ENCODE data around the gene GSG1L2. TPM values are rescaled to one million over a fixed set of nuclear protein-coding genes. Genes with fewer than 3 reads are reported as not detected.

GSG1L2 gene
- not detected for total RNA-seq

DNA sequence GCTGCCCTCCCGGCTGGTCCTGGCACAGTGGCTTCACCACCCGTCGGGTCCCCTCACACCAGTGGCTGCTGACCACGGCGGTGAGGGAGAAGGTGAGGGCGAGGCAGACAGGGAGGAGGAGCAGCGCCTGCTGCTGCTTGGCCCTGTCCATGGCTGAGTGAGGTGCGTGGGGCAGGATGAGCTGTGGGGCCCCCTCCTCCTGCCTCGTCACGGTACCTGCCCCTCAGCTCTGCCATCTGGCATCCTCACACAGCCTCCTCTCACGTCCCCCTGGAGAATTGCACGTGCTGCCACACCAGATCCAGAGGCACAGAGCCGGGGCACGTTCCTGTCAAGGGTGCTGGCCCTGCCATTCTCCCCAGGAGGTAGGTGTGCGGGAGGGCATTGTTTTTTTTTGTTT is at the start of gene GSG1L2:
Gene GSG1L2 (minus strand): TSS at position 159 of the 400 bp plus-strand sequence. CDS start 8 bp downstream, at position 151.
- Histone ChIP-seq H3K4me3 (no peak within 1 kb of the TSS), H3K9me3 (no peaks in the 10 kb centered on the region), H3K4me1 (no peaks in the 10 kb centered on the region), H3K27me3 (no peaks in the 10 kb centered on the region), H3K36me3 (no peaks in the 10 kb centered on the region), H3K9ac (ENCODE audit: low read depth in 2 of 2, low read length in 2 of 2) (no peak within 1 kb of the TSS), H3K27ac (no peak within 1 kb of the TSS)
- intact Hi-C loops (cut with DNase I), result no loop called here
- TF ChIP-seq, protein P1, sequence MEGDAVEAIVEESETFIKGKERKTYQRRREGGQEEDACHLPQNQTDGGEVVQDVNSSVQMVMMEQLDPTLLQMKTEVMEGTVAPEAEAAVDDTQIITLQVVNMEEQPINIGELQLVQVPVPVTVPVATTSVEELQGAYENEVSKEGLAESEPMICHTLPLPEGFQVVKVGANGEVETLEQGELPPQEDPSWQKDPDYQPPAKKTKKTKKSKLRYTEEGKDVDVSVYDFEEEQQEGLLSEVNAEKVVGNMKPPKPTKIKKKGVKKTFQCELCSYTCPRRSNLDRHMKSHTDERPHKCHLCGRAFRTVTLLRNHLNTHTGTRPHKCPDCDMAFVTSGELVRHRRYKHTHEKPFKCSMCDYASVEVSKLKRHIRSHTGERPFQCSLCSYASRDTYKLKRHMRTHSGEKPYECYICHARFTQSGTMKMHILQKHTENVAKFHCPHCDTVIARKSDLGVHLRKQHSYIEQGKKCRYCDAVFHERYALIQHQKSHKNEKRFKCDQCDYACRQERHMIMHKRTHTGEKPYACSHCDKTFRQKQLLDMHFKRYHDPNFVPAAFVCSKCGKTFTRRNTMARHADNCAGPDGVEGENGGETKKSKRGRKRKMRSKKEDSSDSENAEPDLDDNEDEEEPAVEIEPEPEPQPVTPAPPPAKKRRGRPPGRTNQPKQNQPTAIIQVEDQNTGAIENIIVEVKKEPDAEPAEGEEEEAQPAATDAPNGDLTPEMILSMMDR (IDR thresholded peaks at IDR 0.05), result no peak
- DNase-seq, result no peak

- TF ChIP-seq, protein P1 (IDR thresholded peaks at IDR 0.05), result no peak
- no peaks in the 10 kb centered on the region for H3K36me3 ChIP-seq
- no peak overlapping the region for H3K4me3 ChIP-seq
- no peaks in the 10 kb centered on the region for H3K9me3 ChIP-seq
- H3K9ac ChIP-seq (ENCODE audit: low read depth in 2 of 2, low read length in 2 of 2), result no peak overlapping the region
- no peak overlapping the region for H3K27ac ChIP-seq
- H3K27me3 ChIP-seq, result no peaks in the 10 kb centered on the region
- intact Hi-C loops (cut with DNase I), result no loop called here
- no peak for DNase-seq
- no peaks in the 10 kb centered on the region for H3K4me1 ChIP-seq
Measured at GRCh38 chr17:9868552-9868951, 46.7 kb upstream of the GSG1L2 start.

DNA sequence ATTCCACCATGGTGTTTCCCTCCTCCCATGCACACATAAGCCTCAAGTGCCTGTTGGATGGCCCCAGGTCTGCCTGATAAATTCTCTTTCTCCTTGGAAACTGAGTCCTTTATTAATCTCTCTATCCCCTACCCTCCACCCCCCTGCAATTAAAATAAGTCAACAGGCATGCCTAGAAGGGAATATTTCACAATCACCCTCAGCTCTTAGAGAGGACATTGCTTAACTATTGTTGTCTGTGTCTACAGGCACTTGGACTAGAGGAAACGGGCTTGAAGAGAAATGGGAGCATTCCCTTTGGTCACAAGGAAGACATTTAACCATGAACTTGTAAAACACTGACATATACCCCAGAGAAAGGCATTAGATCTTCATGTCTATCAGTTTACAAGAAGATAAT is 43.7 kb upstream of the GSG1L2 start:
- intact Hi-C loops (cut with DNase I), result no loop called here
- Histone ChIP-seq H3K9me3 (no peaks in the 10 kb centered on the region), H3K27me3 (no peaks in the 10 kb centered on the region), H3K36me3 (no peaks in the 10 kb centered on the region), H3K9ac (ENCODE audit: low read depth in 2 of 2, low read length in 2 of 2) (no peak overlapping the region), H3K4me3 (no peak overlapping the region), H3K4me1 (no peaks in the 10 kb centered on the region), H3K27ac (no peak overlapping the region)
- no peak for DNase-seq
- TF ChIP-seq, protein P1 (IDR thresholded peaks at IDR 0.05), result no peak

DNA sequence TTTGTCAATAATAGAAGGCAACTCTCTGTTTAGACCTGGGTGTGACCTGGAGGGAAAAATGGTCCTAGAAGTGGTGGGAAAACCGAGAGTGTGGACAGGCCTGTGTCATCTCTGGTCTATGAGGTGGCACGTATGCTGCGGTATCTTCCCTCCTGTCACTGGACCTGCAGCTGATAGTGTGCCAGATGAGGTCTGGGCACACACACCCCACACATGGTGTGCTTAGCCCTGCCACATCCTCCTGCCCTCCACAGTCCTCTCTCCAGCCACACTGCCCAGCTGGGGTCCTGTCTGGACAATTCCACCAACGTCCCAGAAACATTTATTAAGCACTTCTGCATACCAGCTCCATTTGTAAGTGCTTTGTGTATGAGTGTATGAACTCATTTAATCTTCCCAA is 41.1 kb upstream of the GSG1L2 start:
- intact Hi-C loops (cut with DNase I), result no loop called here
- no peak for DNase-seq
- no peak overlapping the region for H3K9ac ChIP-seq (ENCODE audit: low read depth in 2 of 2, low read length in 2 of 2)
- no peak overlapping the region for H3K27ac ChIP-seq
- H3K4me3 ChIP-seq, result no peak overlapping the region
- H3K27me3 ChIP-seq, result no peaks in the 10 kb centered on the region
- no peaks in the 10 kb centered on the region for H3K9me3 ChIP-seq
- H3K36me3 ChIP-seq, result no peaks in the 10 kb centered on the region
- no peaks in the 10 kb centered on the region for H3K4me1 ChIP-seq
- TF ChIP-seq, protein P1 (IDR thresholded peaks at IDR 0.05), result no peak

- TF ChIP-seq, protein P1 (IDR thresholded peaks at IDR 0.05), result no peak
- Histone ChIP-seq H3K27ac (no peak overlapping the region), H3K27me3 (no peaks in the 10 kb centered on the region), H3K9ac (ENCODE audit: low read depth in 2 of 2, low read length in 2 of 2) (no peak overlapping the region), H3K9me3 (no peaks in the 10 kb centered on the region), H3K4me3 (no peak overlapping the region), H3K36me3 (no peaks in the 10 kb centered on the region), H3K4me1 (no peaks in the 10 kb centered on the region)
- intact Hi-C loops (cut with DNase I), result no loop called here
- no peak for DNase-seq
Measured at GRCh38 chr17:9862220-9862619, 40.3 kb upstream of the GSG1L2 start.

DNA sequence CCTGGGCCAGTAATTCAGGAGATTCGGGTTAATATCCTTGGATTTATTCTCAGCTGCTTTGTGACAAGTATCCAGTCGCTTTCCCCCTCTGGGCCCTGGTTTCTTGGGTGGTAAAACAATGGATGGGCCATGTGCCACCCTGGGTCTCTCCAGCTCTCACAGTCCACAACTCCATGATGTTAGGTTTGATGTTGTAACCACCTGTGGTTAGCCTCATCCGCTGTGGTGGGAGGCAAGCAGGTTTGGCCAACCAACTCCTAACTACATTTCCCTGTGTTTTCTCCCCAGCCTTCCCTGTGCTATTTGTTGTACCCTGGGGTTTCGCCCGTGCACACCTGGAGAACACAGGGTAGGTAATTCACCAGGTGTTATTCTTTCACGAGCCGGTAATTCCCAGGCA is 39.0 kb upstream of the GSG1L2 start:
- H3K9ac ChIP-seq (ENCODE audit: low read depth in 2 of 2, low read length in 2 of 2), result no peak overlapping the region
- no peaks in the 10 kb centered on the region for H3K4me1 ChIP-seq
- H3K9me3 ChIP-seq, result no peaks in the 10 kb centered on the region
- H3K4me3 ChIP-seq, result no peak overlapping the region
- TF ChIP-seq, protein P1 (IDR thresholded peaks at IDR 0.05), result no peak
- intact Hi-C loops (cut with DNase I), result no loop called here
- H3K27ac ChIP-seq, result no peak overlapping the region
- DNase-seq, result no peak
- no peaks in the 10 kb centered on the region for H3K36me3 ChIP-seq
- H3K27me3 ChIP-seq, result no peaks in the 10 kb centered on the region
